Hematopoietic multipotent progenitor cell treated with erythropoietin and hydrocortisone succinate and interleukin-3 and kit ligand, for 15 days (in vitro differentiated cells): Measurements from ENCODE around the gene AXIN2.
"Not testable (repeated sequence)": the region's sequence is repeated elsewhere in the genome, so short reads cannot be mapped to it uniquely, and the experiment has no call there.

ENCODE experiments used
- DNase-seq: peaks from one replicate; pipeline ENCODE4 v3.0.0-alpha.2; 2015; ENCODE audit warnings: low spot score

Gene AXIN2

GRCh38 chr17:65537845-65538674 is 23.4 kb downstream of the AXIN2 start:
- DNase-seq = no peak

GRCh38 chr17:65537343-65537844 is 24.1 kb downstream of the AXIN2 start:
- no peak for DNase-seq

GRCh38 chr17:65536573-65537342 is 24.7 kb downstream of the AXIN2 start:
- DNase-seq = no peak

GRCh38 chr17:65535777-65536572 is 25.5 kb downstream of the AXIN2 start:
- no peak for DNase-seq

GRCh38 chr17:65533852-65534457 is 27.5 kb downstream of the AXIN2 start:
- DNase-seq = no peak

GRCh38 chr17:65533056-65533745 is 28.2 kb downstream of the AXIN2 start:
- no peak for DNase-seq

- DNase-seq = no peak
Observed at GRCh38 chr17:65532101-65532890, 29.2 kb downstream of the AXIN2 start.

- DNase-seq = no peak
Observed at GRCh38 chr17:65531256-65532100, 30.0 kb downstream of the AXIN2 start.

- DNase-seq = no peak
Observed at GRCh38 chr17:65530523-65531255, 30.8 kb downstream of the AXIN2 start.

GRCh38 chr17:65529761-65530522 is 31.5 kb downstream of the AXIN2 start:
- no peak for DNase-seq

GRCh38 chr17:65529040-65529633 is 32.3 kb downstream of the AXIN2 start:
- DNase-seq = no peak

GRCh38 chr17:65527857-65528591 is 33.4 kb downstream of the AXIN2 start:
- no peak for DNase-seq

GRCh38 chr17:65527381-65527780 is 34.1 kb downstream of the AXIN2 start:
- no peak for DNase-seq

- not testable (repeated sequence) for DNase-seq
Observed at GRCh38 chr17:65526854-65527253, 34.6 kb downstream of the AXIN2 start.

- DNase-seq = no peak
Observed at GRCh38 chr17:65523853-65524664, 37.4 kb downstream of the AXIN2 start.

- no peak for DNase-seq
Observed at GRCh38 chr17:65523411-65523810, 38.0 kb downstream of the AXIN2 start.
